WI38 (cell line): ENCODE measurements around the gene SLAMF1.
"Not testable (repeated sequence)": the region's sequence is repeated elsewhere in the genome, so short reads cannot be mapped to it uniquely, and the experiment has no call there.

Experiments used
- H3K4me3 ChIP-seq: 2 replicates; pipeline ENCODE4 v1.5.1; 2011; ENCODE audit warnings: low read depth, mild to moderate bottlenecking, control low read depth, low read length
- TF ChIP-seq, protein P1 (sequence below): IDR thresholded peaks from 2 replicates; pipeline ENCODE4 v1.5.1; 2012; ENCODE audit warnings: low read depth, mild to moderate bottlenecking, control low read depth, low read length

SLAMF1 gene

DNA sequence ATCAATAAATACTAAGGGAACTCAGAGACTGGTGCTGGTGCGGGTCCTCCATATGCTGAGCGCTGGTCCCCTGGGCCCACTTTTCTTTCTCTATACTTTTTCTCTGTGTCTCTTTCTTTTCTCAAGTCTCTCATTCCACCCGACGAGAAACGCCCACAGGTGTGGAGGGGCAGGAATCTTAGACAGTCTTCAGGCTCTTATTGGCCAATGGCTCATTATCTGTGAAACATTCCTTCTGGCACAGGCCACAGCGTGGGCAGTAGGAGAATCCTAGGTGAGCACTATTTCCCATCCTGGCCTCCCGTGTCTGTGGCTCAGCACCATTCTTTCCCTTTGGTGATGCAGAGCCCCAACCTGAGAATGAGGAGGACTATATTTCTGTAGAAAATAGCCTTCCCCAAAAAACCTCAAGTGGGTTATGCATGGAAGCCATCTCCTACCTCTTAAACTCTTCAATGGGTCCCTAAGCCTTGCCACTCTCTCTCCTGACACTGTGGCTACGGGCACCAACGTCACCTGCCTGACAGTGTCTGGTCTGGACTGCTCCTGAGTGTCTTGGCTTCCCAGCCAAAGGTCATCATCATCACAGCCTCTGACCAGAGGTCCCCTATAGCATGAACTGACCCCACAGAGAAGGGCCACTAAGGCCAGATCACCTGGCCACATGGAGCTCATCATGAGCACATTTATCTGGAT lies 6.2 kb upstream of the SLAMF1 start:
- no peak overlapping the region for H3K4me3 ChIP-seq
- TF ChIP-seq, protein P1, sequence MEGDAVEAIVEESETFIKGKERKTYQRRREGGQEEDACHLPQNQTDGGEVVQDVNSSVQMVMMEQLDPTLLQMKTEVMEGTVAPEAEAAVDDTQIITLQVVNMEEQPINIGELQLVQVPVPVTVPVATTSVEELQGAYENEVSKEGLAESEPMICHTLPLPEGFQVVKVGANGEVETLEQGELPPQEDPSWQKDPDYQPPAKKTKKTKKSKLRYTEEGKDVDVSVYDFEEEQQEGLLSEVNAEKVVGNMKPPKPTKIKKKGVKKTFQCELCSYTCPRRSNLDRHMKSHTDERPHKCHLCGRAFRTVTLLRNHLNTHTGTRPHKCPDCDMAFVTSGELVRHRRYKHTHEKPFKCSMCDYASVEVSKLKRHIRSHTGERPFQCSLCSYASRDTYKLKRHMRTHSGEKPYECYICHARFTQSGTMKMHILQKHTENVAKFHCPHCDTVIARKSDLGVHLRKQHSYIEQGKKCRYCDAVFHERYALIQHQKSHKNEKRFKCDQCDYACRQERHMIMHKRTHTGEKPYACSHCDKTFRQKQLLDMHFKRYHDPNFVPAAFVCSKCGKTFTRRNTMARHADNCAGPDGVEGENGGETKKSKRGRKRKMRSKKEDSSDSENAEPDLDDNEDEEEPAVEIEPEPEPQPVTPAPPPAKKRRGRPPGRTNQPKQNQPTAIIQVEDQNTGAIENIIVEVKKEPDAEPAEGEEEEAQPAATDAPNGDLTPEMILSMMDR: no peak

DNA sequence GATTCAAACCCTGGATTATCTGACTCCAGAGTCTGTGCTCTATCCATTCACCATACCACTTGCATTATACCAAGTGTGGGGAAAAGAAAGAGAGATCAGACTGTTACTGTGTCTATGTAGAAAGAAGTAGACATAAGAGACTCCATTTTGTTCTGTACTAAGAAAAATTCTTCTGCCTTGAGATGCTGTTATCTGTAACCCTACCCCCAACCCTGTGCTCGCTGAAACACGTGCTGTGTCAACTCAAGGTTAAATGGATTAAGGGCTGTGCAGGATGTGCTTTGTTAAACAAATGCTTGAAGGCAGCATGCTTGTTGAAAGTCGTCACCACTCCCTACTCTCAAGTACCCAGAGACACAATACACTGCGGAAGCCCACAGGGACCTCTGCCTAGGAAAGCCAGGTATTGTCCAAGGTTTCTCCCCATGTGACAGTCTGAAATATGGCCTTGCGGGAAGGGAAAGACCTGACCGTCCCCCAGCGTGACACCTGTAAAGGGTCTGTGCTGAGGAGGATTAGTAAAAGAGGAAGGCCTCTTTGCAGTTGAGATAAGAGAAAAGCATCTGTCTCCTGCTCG lies 5.3 kb upstream of the SLAMF1 start:
- not testable (repeated sequence) for H3K4me3 ChIP-seq

DNA sequence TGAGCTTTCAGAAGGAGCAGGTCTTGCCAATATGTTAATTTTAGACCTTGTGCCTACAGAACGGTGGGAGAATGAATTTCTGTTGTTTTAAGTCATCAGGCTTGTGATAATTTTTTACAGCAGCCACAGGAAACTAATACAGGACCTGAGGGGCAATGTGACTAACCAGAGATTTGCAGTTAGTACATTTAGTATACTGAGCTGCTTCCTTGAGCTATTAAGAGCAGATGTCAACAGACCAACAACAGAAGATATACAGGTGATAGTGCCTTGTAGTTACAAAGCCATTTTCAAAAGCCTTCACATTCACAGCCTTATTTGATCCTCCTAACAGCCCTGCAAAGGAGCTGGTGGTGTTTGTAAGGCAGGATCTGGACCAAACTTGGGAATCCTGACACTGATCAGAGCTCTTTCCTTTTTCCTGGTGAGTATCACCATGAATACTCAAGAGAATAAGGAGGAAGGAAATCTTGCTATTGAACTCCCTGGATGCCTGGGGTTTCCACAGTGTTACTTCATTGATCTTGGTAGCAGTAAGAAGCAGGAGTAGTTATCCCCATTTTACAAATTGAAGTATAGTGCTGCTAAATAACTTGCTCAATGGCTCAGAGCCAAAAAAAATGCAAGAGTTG lies 4.7 kb upstream of the SLAMF1 start:
- no peak overlapping the region for H3K4me3 ChIP-seq
- TF ChIP-seq, protein P1: no peak

DNA sequence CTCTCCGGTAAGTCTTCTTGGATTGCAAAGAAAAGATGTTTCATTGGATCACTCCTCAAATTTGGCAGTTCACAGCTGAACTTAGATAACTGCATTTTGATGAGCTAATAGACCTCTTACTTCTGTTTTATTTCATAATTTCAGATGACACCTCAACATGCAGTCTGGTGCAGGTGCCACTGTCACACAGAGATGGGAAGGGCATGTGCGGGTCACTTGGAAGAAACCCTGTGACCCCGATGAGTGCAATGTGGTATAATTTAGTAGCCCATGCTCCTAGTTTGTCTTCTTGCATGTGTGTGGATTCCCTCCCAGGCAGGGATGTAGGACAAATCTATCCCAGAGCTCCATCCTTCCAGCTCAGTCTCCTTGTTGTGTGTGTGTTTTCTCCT lies 481 bp upstream of the SLAMF1 start:
- H3K4me3 ChIP-seq: no peak overlapping the region
- TF ChIP-seq, protein P1: no peak

DNA sequence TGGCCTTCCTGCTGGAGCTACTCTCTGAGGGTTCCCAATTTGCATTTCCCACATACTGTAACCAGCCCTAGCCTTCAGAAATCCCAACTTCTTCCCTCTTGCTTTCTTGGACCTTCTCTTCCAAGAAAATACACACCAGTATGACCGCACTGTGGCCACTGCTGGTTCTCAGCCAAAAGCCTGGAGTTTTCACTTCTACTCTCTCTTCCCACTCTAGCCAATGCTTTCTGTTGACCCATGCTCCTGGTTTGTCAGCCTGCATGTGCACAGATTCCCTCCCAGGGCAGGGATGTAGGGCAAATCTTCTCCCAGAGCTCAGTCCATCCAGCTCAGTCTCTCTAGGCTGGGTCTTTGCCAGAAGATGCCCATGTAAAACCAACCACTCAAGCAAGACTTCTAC lies 664 bp downstream of the SLAMF1 start:
- H3K4me3 ChIP-seq: no peak overlapping the region

DNA sequence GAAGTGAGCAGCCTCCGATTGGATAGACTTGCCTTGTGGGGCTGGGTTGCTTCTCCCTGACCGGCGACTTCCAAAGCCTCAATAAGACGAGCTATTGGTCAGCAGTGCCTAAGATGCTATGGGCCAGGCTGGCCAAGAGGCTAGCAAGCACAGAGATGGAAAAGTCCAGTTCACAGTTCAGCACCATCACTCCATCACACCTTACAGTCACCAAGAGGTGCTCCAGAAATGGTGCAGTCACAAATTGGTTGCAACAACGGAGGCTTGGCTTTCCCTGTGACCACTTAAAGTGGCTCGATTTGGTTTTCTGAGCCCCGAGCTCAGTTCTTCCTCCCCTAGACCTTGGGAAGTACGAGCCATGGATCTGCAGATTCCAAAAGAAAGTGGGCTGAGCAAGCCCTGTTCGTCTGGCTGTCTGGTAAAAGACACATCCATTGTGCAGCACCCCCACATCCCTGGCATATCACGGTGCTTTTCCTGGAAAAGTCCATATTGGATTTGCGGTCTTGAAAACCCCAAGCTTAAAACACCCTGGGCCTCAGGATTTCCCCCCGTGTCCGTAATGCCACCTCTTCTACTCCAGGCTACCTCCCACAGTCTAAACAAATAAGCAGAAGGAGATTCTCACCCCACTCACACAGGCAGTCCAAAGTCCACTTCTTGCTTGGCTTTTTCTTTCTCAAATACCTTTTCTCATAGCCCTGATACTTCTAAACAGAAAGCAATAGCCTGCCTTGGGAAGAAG lies 1.3 kb downstream of the SLAMF1 start:
- no peak overlapping the region for H3K4me3 ChIP-seq
- TF ChIP-seq, protein P1: no peak

More for the DNA sequence above, 664 bp downstream of the SLAMF1 start:
- TF ChIP-seq, protein P1: no peak

DNA sequence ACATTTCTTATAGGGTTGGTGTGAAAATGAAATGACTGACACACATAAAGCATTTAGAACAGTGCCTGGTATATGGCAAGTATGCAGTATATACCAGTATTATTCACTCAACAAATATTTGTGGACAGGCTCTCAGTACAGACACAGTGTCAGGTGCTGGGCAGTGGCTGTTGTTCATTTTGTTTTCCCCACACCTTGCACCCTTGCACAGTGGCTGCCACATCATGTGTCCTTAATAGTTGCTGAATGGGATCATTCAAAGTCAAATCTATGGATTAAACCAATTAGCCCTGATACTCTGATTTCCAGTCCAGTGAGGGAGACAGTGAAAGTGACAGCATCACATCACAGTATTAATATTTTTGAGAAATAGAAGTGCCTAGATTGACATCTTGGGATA lies 2.4 kb downstream of the SLAMF1 start:
- H3K4me3 ChIP-seq: no peak overlapping the region
- TF ChIP-seq, protein P1: no peak
